ENCODE measurements around the gene ZNF653. TPM values are rescaled to one million over a fixed set of nuclear protein-coding genes. Genes with fewer than 3 reads are reported as not detected.

ZNF653 gene
- total RNA-seq, 2 experiments from 2014 or later, result 7.4 to 7.5 TPM

DNA sequence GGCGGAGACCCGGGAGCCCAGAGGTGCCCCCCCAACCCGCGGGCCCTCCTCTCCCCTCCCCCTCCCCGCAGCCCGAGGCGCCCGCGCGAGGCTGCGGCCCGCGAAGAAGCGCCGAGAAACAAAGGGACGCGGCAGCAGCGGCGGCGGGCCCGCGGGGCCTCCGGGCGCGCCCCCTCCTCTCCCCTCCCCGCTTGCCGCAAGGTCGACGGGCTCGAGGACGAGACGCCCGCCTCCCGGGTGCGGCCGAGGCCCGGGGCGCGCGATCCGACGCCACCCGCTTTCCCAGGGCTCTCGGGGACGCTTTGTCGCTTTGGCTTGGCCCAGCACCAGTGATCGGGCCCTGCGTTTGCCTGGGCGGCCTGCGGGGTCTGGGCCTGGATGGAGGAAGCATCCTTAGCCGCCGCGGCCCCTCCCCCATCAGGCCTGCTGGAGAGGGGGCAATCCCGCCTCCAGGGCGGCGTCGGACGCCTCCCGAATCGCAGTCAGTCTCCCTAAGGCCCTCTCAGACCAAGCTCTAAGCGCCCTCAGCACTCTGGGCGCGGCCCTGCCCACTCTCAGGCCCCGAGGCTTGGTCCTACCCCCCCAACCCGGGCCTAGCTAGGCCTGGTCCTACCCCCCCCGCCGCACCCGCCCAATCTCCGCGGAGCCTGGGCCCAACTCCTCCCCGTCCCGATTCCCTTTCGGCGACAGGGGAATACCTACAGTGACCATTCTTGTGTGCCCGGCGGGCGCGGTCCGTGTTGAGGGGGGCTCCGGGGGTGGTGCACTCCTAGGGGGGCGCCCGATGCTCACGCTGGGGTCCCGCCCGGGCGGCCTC, 25.5 kb downstream of the ZNF653 start:
- TF ChIP-seq CTCF (IDR thresholded peaks at IDR 0.05), result no peak
- Histone ChIP-seq H3K27ac (ENCODE audit: low read depth in 1 of 2, low read length in 2 of 2) (no peak overlapping the region), H3K4me1 (ENCODE audit: insufficient read depth, low read length) (peaks cover 36% of the 10 kb centered on the region), H3K4me3 (ENCODE audit: low read length) (no peak overlapping the region), H3K36me3 (ENCODE audit: insufficient read depth, low read length) (peaks cover 3% of the 10 kb centered on the region), H3K27me3 (ENCODE audit: control insufficient read depth in 1 of 2, insufficient read depth in 2 of 2, low read length in 2 of 2) (peaks cover 27 to 35% of the 10 kb centered on the region in 2 experiments), H3K9me3 (ENCODE audit: control insufficient read depth in 1 of 2, insufficient read depth in 1 of 2, low read length in 2 of 2) (peaks cover 0 to 20% of the 10 kb centered on the region in 2 experiments)
- DNase-seq (peak in 1 of 14 experiments; percentile 40), ATAC-seq (ENCODE audit: poor library complexity) (no peak)
- ChIA-PET CTCF (interaction anchor here (1.3 to 1.4 kb wide), 2 partner anchors 79 to 99 kb away, joined by 3 to 5 read pairs; partner anchors contain the start of gene ELOF1), POLR2A (no interaction called here)
- peaks cover 2% of the 10 kb centered on the region for H3K36me3 Mint-ChIP-seq (ENCODE audit: low read depth)
- H3K4me1 Mint-ChIP-seq (ENCODE audit: low read depth), result peaks cover 22% of the 10 kb centered on the region
- H3K4me3 Mint-ChIP-seq, result no peak overlapping the region
- H3K27me3 Mint-ChIP-seq, result peaks cover 55% of the 10 kb centered on the region
- H3K27ac Mint-ChIP-seq, result no peak overlapping the region
- no peaks in the 10 kb centered on the region for H3K9me3 Mint-ChIP-seq
- intact Hi-C loops (cut with DNase I, micrococcal nuclease), result loop anchor here (5.0 to 10.0 kb wide), 3 partner anchors 43 to 238 kb away; partner anchors contain the start of genes ODAD3 (in 2 of the 2) and PRKCSH (in 2 of the 2)

DNA sequence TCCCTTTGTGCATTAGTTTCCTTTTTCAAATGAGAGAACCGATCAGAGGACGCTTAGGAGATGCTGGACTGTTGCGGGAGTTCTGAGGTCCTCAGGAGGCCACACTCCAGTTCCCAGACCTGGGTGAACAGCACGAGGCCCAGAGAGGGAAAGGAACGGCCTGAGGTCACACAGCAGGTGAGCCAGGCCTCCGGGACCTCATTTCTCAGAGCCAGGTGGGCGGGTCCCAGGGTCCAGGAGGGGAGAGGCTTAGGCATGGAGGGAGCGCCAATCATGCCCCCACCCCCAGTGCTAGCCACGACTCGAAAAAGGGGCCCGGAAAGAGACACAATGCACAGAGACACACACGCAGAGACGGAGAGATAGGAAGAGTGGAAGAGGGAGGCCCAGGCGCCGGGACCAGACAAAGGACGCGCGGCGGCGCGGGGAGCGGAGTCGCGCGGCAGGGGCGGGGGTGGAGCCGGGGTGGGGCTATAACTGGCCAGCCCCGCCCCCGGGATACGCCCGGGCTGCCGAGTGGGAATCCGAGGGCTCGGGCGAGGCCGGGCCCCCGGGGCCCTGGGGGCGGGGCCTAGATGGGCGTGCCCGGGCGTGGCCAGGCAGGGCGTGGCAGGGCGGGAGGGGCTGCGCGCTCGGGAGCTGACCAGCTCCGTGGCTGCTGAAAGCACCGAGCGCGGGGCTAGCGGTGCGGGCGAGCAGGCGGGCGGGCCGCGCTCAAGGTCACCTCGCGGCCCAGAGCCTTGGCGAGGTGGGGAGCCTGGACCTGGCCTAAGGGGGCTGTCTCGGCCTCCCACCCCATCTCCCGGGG, 26.3 kb downstream of the ZNF653 start:
- Mint-ChIP-seq H3K4me1 (ENCODE audit: low read depth) (peaks cover 22% of the 10 kb centered on the region), H3K9me3 (no peaks in the 10 kb centered on the region), H3K27ac (no peak overlapping the region), H3K4me3 (no peak overlapping the region), H3K27me3 (peaks cover 49% of the 10 kb centered on the region), H3K36me3 (ENCODE audit: low read depth) (no peaks in the 10 kb centered on the region)
- no peak for TF ChIP-seq CTCF (IDR thresholded peaks at IDR 0.05)
- POLR2A ChIA-PET, result no interaction called here
- peaks cover 36% of the 10 kb centered on the region for H3K4me1 ChIP-seq (ENCODE audit: insufficient read depth, low read length)
- intact Hi-C loops (cut with DNase I, micrococcal nuclease), result no loop called here
- peaks cover 27 to 35% of the 10 kb centered on the region in 2 experiments for H3K27me3 ChIP-seq (ENCODE audit: control insufficient read depth in 1 of 2, insufficient read depth in 2 of 2, low read length in 2 of 2)
- H3K4me3 ChIP-seq (ENCODE audit: low read length), result no peak overlapping the region
- H3K36me3 ChIP-seq (ENCODE audit: insufficient read depth, low read length), result peaks cover 3% of the 10 kb centered on the region
- CTCF ChIA-PET, result no interaction called here
- ATAC-seq (ENCODE audit: poor library complexity) (no peak), DNase-seq (peak in 4 of 14 experiments; percentile 12 to 60 (median 29))
- H3K9me3 ChIP-seq (ENCODE audit: control insufficient read depth in 1 of 2, insufficient read depth in 1 of 2, low read length in 2 of 2), result peaks cover 0 to 20% of the 10 kb centered on the region in 2 experiments
- no peak overlapping the region for H3K27ac ChIP-seq (ENCODE audit: low read depth in 1 of 2, low read length in 2 of 2)

- H3K9me3 Mint-ChIP-seq, result no peaks in the 10 kb centered on the region
- peaks cover 27 to 34% of the 10 kb centered on the region in 2 experiments for H3K27me3 ChIP-seq (ENCODE audit: control insufficient read depth in 1 of 2, insufficient read depth in 2 of 2, low read length in 2 of 2)
- H3K27ac Mint-ChIP-seq, result no peak overlapping the region
- POLR2A ChIA-PET, result no interaction called here
- H3K27ac ChIP-seq (ENCODE audit: low read depth in 1 of 2, low read length in 2 of 2), result no peak overlapping the region
- no peak for TF ChIP-seq CTCF (IDR thresholded peaks at IDR 0.05)
- CTCF ChIA-PET, result no interaction called here
- H3K4me1 Mint-ChIP-seq (ENCODE audit: low read depth), result peaks cover 22% of the 10 kb centered on the region
- no peaks in the 10 kb centered on the region for H3K36me3 ChIP-seq (ENCODE audit: insufficient read depth, low read length)
- H3K4me3 Mint-ChIP-seq, result no peak overlapping the region
- peaks cover 36% of the 10 kb centered on the region for H3K4me1 ChIP-seq (ENCODE audit: insufficient read depth, low read length)
- no peak for ATAC-seq (ENCODE audit: poor library complexity)
- peaks cover 45% of the 10 kb centered on the region for H3K27me3 Mint-ChIP-seq
- DNase-seq, result no peak
- H3K36me3 Mint-ChIP-seq (ENCODE audit: low read depth), result no peaks in the 10 kb centered on the region
- intact Hi-C loops (cut with DNase I, micrococcal nuclease), result no loop called here
- no peak overlapping the region for H3K4me3 ChIP-seq (ENCODE audit: low read length)
- peaks cover 0 to 20% of the 10 kb centered on the region in 2 experiments for H3K9me3 ChIP-seq (ENCODE audit: control insufficient read depth in 1 of 2, insufficient read depth in 1 of 2, low read length in 2 of 2)
Measured at GRCh38 chr19:11478167-11479089, 27.2 kb downstream of the ZNF653 start.

Measured in CD4-positive, alpha-beta T cell (primary cell).